Ramos (cell line): ENCODE results near the gene MSI1.

Experiments used
- in situ Hi-C: fragments of 300-500 bp; cut with MboI; formaldehyde crosslinking; loops from one replicate; pipeline ENCODE4 v1.14.3; 2022; ENCODE audit warnings: low sequenced_read_pairs; ENCODE audit not compliant: unreplicated experiment

MSI1 gene

DNA sequence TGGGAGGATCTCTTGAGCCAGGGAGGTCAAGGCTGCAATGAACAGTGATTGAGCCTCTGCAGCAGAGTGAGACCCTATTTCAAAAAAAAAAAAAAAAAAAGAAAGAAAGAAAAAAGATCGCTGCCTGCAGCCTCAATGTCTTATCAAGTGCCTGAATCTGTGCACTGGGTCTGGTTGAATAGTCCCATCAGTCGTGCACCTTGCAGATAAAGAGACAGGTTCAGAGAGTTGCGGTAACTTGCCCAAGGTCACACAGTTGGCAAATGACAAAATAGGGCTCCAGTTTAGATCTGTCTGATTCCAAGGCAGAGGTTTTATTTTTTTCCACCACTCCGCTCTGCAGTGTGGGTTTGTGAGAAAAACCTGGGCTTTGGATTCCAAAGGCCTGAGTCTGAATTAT is 40.7 kb downstream of the MSI1 start:
- in situ Hi-C loops: loop anchor here (10.0 kb wide), 1 partner anchor 107 kb away; the partner anchor contains the start of gene COX6A1

DNA sequence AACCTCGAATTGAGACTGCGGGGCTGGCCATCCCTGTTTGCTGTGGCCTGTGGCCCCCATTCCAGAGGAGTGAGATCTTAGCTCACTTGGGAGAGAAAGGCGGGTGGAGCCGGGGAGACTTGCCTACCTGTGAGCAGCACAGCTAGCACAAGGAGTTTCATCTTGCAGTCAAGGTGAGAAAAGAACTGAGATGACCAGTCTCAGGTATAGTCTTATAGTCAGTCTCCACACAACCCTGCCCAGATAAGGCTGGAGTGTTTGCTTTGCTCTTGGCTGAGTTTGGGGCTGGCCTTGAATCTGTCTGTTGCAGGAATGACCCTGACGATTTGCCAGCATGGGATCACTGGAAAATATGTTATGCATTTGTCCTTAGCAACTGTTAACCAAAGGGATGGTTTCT is 41.4 kb downstream of the MSI1 start, which contains the start of gene PLA2G1B:
Gene PLA2G1B, minus strand, starts transcription at position 187 of the 400 bp plus-strand sequence. Its CDS starts 26 bp downstream, at position 161.
- in situ Hi-C loops: loop anchor here (10.0 kb wide), 1 partner anchor 107 kb away; the partner anchor contains the start of gene COX6A1

- in situ Hi-C loops: loop anchor here (10.0 kb wide), 1 partner anchor 110 kb away; the partner anchor contains the start of gene COX6A1
Observed at GRCh38 chr12:120324841-120325417, 44.0 kb downstream of the MSI1 start.

- in situ Hi-C loops: loop anchor here (10.0 kb wide), 1 partner anchor 111 kb away; the partner anchor contains the start of gene COX6A1
Observed at GRCh38 chr12:120323772-120324171, 45.2 kb downstream of the MSI1 start.

DNA sequence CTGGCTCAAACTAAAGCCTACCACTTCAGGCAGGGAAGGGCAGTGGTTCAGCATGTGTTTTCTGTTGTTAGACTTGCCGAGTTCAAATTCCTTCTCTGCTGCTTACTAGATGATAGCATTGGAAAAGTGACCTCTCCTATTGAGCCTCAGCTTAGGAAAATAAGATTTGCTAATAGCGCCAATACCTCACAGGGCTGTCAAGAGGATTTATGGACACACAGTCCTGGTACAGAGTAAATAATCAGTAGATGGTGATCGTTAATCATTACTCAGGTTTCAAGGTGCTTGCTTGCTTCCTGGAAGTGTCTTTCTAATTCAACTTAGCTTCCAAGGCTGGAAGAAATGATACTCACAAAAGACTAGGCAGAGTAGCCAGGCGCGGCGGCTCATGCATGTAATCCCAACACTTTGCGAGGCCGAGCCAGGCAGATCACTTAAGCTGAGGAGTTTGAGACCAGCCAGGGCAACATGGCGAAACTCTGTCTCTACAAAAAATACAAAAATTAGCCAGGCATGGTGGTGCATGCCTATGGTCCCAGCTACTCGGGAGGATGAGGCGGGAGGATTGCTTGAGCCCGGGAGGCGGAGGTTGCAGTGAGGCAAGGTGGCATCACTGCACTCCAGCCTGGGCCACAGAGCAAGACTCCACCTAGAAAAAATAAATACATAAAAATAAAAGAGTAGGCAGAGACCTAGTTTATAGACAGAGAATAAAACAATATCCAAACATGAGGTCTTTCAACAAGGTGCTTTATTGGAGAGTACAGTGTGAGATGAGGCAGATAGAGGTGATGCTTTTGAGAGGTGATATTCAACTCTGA is 47.4 kb downstream of the MSI1 start:
- in situ Hi-C loops: loop anchor here (10.0 kb wide), 1 partner anchor 113 kb away; the partner anchor contains the start of gene COX6A1

- in situ Hi-C loops: no loop called here
Observed at GRCh38 chr12:120317224-120318105, 51.5 kb downstream of the MSI1 start.

DNA sequence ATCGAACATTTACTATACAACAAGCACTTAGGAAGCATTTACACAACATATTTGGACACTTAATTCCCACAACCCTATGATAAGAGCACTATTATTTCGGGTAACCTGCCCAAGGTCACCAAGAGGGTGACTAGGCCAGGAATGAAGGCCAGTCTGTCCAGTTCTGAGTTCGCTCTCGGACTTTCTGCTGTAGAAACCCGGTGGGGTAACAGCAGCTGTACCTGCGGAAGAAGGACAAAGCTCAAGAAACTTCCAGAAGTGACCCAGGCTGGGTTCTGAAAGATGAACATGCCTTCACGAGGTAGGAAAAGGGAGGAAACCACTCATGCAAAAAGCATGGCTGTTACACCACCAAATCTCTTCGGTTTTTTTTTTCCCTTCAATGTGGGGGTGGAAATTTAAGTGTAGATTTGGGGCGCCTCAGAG is 52.2 kb downstream of the MSI1 start:
- in situ Hi-C loops: no loop called here

DNA sequence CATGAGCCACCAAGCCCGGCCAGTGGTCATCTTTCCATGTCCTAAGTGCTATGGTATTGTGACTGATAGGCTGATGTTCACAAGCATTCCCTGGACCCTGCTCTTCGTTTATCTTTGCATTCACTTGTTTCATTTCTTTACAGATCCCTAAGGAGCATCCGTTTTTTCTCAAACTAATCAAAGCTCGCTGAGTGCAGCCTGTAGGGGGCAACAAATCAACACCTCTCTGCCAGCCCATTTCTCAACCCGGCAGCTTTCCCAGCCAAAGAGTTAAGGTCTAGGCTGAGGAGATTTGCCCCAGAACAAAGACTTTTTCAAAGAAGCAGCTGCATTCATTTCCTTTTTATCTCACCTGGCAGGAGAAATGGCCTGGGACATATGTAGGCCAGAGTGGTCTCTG is 54.7 kb downstream of the MSI1 start:
- in situ Hi-C loops: no loop called here

DNA sequence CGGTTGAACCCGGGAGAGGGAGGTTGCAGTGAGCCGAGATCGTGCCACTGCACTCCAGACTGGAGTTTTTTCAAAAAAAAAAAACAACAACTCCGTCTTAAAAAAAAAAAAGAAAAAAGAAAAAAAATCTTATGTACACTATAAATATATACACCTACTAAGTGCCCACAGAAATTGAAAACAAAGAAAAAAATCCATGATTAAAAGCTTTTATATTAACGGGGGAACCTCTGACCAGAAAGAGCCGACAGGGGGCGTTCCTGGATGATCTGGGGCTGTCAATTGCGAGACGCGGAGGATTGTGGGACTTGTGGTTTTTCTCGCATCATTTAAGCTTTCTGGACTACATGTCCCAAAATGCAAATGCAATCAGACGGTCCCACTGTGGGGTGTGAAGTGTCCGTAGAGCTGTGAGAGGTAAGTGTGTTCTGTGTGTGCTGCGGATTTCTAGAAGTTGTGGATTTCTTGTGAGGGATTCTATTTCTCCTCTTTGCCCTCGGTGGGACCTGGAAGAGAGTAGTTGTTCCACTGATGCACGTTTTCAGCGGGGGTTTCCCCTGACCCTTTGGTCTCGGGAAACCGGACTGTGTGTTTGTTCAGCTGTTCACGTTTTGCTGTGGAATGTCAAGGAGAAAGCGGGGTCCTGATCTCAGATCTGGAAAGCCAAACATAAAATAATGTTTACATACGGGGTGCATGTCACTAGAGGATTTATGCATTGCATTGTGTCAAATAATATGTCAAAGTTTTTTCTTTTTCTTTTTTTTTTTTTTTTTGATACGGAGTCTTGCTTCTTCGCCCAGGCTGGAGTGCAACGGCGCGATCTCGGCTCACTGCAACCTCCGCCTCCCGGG is 66.8 kb downstream of the MSI1 start, which contains the start of gene SIRT4:
Gene SIRT4, plus strand, starts transcription at position 360 of the 854 bp plus-strand sequence. CDS start 1,241 bp downstream, outside the sequence.
- in situ Hi-C loops: no loop called here

GRCh38 chr12:120292661-120293531 is 76.1 kb downstream of the MSI1 start, which contains the start of gene RNU4-1:
Gene RNU4-1, minus strand, starts transcription at chr12:120293237.
- in situ Hi-C loops: no loop called here

- in situ Hi-C loops: no loop called here
Observed at GRCh38 chr12:120292411-120292660, 76.6 kb downstream of the MSI1 start.
